CD14-positive monocyte (primary cell): ENCODE data around the gene CDC14A. TPM values are rescaled to one million over a fixed set of nuclear protein-coding genes. Genes with fewer than 3 reads are reported as not detected.

Source experiments
- DNase-seq, 3 donors: peaks; one replicate each; pipeline ENCODE4 v3.0.0-alpha.2; 2011 to 2022
- H2AFZ ChIP-seq: 2 replicates; pipeline ENCODE4 v1.6.0; 2012; ENCODE audit warnings: mild to moderate bottlenecking, low read depth, low read length, inconsistent platforms; ENCODE audit not compliant: insufficient read depth, poor library complexity, severe bottlenecking
- H3K27ac ChIP-seq, 2 donors: 1 replicate in 1 of 2; 2 replicates in 1 of 2; pipeline ENCODE4 v1.5.1; 2012 to 2013; ENCODE audit warnings: low read length in 2 of 2, control low read depth in 1 of 2, inconsistent platforms in 1 of 2, low read depth in 1 of 2, mild to moderate bottlenecking in 1 of 2
- H3K27me3 ChIP-seq, 2 donors: one replicate each; pipeline versions ENCODE4 v1.6.0 to v1.6.1; 2011 to 2013; ENCODE audit warnings: low read length in 2 of 2; ENCODE audit not compliant: control insufficient read depth in 2 of 2, insufficient read depth in 2 of 2
- H3K36me3 ChIP-seq, 2 donors: replicated peaks in 1 of 2; 1 replicate in 1 of 2; 2 replicates in 1 of 2; pipeline versions ENCODE4 v1.5.1 to v1.6.1; 2012 to 2013; ENCODE audit warnings: low read length in 2 of 2, control low read depth in 1 of 2, inconsistent platforms in 1 of 2, mild to moderate bottlenecking in 1 of 2; ENCODE audit not compliant: insufficient read depth in 2 of 2, control insufficient read depth in 1 of 2
- H3K4me1 ChIP-seq, 2 donors: 1 replicate in 1 of 2; 2 replicates in 1 of 2; pipeline versions ENCODE4 v1.5.1 to v1.6.1; 2012 to 2013; ENCODE audit warnings: low read length in 2 of 2, control low read depth in 1 of 2, inconsistent platforms in 1 of 2, mild to moderate bottlenecking in 1 of 2, moderate library complexity in 1 of 2; ENCODE audit not compliant: insufficient read depth in 2 of 2, control insufficient read depth in 1 of 2
- H3K4me2 ChIP-seq: replicated peaks from 2 replicates; pipeline ENCODE3; 2012; ENCODE audit warnings: low read length, moderate library complexity, mild to moderate bottlenecking; ENCODE audit not compliant: poor library complexity, severe bottlenecking; ENCODE audit errors: extremely low read depth
- H3K4me3 ChIP-seq, 3 experiments: fragments of 200-600 bp in 1 of 3; sonication (generic) in 1 of 3; replicated peaks in 1 of 3; 1 replicate in 2 of 3; 2 replicates in 1 of 3; pipeline ENCODE4 v1.5.1; 2011 to 2013; ENCODE audit warnings: low read length in 3 of 3, mild to moderate bottlenecking in 3 of 3, control low read depth in 2 of 3, low read depth in 2 of 3, inconsistent platforms in 1 of 3, moderate library complexity in 1 of 3
- H3K79me2 ChIP-seq: 2 replicates; pipeline ENCODE4 v1.6.0; 2012; ENCODE audit warnings: mild to moderate bottlenecking, control low read depth, inconsistent platforms, low read length, moderate library complexity; ENCODE audit not compliant: insufficient read depth
- H3K9ac ChIP-seq: 2 replicates; pipeline ENCODE4 v1.6.0; 2017; ENCODE audit warnings: low read length, mild to moderate bottlenecking; ENCODE audit not compliant: insufficient read depth, poor library complexity, severe bottlenecking
- H3K9me3 ChIP-seq, 2 donors: replicated peaks in 1 of 2; 1 replicate in 1 of 2; 2 replicates in 1 of 2; pipeline versions ENCODE4 v1.5.1 to v1.6.1; 2012 to 2013; ENCODE audit warnings: low read length in 2 of 2, control low read depth in 1 of 2; ENCODE audit not compliant: control insufficient read depth in 1 of 2, insufficient read depth in 1 of 2
- H4K20me1 ChIP-seq: 2 replicates; pipeline ENCODE4 v1.6.0; 2012; ENCODE audit warnings: mild to moderate bottlenecking, low read length, control low read depth, moderate library complexity; ENCODE audit not compliant: insufficient read depth
- H3K27ac Mint-ChIP-seq, 7 donors: one replicate each; pipeline ENCODE4 v1.8.0; 2020; ENCODE audit warnings: mild to moderate bottlenecking in 7 of 7, mixed read lengths in 7 of 7, moderate library complexity in 6 of 7, inconsistent platforms in 2 of 7
- H3K27me3 Mint-ChIP-seq, 3 donors: one replicate each; pipeline ENCODE4 v1.8.0; 2021 to 2022; ENCODE audit warnings: low read depth in 3 of 3, mild to moderate bottlenecking in 3 of 3, mixed read lengths in 3 of 3, moderate library complexity in 3 of 3, inconsistent platforms in 1 of 3
- H3K36me3 Mint-ChIP-seq, 2 donors: one replicate each; pipeline ENCODE4 v1.8.0; 2020; ENCODE audit warnings: mixed read lengths in 2 of 2, inconsistent platforms in 1 of 2, mild to moderate bottlenecking in 1 of 2
- H3K4me1 Mint-ChIP-seq: one replicate; pipeline ENCODE4 v1.8.0; 2020; ENCODE audit warnings: mild to moderate bottlenecking, mixed read lengths
- H3K4me3 Mint-ChIP-seq, 2 donors: one replicate each; pipeline ENCODE4 v1.8.0; 2020; ENCODE audit warnings: mild to moderate bottlenecking in 2 of 2, mixed read lengths in 2 of 2, moderate library complexity in 1 of 2
- H3K9me3 Mint-ChIP-seq, 7 donors: one replicate each; pipeline ENCODE4 v1.8.0; 2020 to 2022; ENCODE audit warnings: mixed read lengths in 7 of 7, mild to moderate bottlenecking in 6 of 7, moderate library complexity in 6 of 7, inconsistent platforms in 2 of 7
- WGBS: methylation state at CpG from one replicate; pipeline ENCODE4 v1.1.5; 2013; ENCODE audit warnings: missing lambda C conversion rate; ENCODE audit not compliant: insufficient coverage; 5-methylcytosine and 5-hydroxymethylcytosine counted together
- intact Hi-C, 2 donors: fragments of 100-400 bp; cut with micrococcal nuclease; formaldehyde crosslinking; loops; one replicate each; pipeline versions ENCODE4 v1.15.0 to v1.15.1; 2023
- polyA plus RNA-seq, 3 donors: library from polyadenylated mRNA; depleted of rRNA in 1 of 3; unstranded in 2 of 3; stranded (reverse) in 1 of 3; fragments of 300-500 nt in 2 of 3; fragments of >200 nt in 1 of 3; fragmentation: Illumina TruSeq in 2 of 3; gene quantifications; 1 replicate in 2 of 3; 2 replicates in 1 of 3; pipeline ENCODE4 v1.2.3, GENCODE V29; 2012 to 2021
- TF ChIP-seq, protein P1 (sequence below): fragments of 200-600 bp; IDR thresholded peaks from one replicate; pipeline ENCODE4 v1.8.0; 2022; ENCODE audit warnings: antibody characterized with exemption, mild to moderate bottlenecking

The CDC14A gene
- polyA plus RNA-seq, 3 donors = 4.2 to 9.2 (median 6.1) TPM

DNA sequence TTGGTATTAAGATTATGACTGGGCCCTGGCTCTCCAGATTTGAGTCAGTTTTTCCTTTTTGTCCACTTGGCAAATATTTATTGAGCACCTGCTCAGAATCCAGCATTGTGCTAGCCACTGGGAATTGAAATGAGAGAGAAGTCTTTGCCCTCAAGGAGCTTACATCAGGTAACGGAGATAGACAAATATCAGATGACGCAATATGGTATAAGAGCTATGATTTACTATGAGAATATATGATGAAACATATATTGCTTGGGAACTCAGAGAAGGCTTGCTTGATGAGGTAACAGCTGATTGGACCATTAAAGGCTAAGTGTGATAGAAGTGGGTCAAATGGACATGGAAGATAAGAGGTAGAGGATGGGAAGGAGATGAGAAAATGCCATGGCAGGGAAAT, 144.6 kb downstream of the CDC14A start:
- Mint-ChIP-seq H3K4me3 (no peak overlapping the region), H3K27me3 (peaks cover 0 to 2% (median 0%) of the 10 kb centered on the region in 3 donors), H3K27ac (peak overlapping the region in 2 of 7 donors; percentile 7 to 19), H3K9me3 (no peaks in the 10 kb centered on the region), H3K36me3 (peaks cover 64 to 74% of the 10 kb centered on the region in 2 donors), H3K4me1 (peaks cover 12% of the 10 kb centered on the region)
- no peaks in the 10 kb centered on the region for H4K20me1 ChIP-seq
- no peak overlapping the region for H3K4me3 ChIP-seq
- TF ChIP-seq, protein P1, sequence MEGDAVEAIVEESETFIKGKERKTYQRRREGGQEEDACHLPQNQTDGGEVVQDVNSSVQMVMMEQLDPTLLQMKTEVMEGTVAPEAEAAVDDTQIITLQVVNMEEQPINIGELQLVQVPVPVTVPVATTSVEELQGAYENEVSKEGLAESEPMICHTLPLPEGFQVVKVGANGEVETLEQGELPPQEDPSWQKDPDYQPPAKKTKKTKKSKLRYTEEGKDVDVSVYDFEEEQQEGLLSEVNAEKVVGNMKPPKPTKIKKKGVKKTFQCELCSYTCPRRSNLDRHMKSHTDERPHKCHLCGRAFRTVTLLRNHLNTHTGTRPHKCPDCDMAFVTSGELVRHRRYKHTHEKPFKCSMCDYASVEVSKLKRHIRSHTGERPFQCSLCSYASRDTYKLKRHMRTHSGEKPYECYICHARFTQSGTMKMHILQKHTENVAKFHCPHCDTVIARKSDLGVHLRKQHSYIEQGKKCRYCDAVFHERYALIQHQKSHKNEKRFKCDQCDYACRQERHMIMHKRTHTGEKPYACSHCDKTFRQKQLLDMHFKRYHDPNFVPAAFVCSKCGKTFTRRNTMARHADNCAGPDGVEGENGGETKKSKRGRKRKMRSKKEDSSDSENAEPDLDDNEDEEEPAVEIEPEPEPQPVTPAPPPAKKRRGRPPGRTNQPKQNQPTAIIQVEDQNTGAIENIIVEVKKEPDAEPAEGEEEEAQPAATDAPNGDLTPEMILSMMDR = no peak
- intact Hi-C loops = no loop called here
- no peaks in the 10 kb centered on the region for H3K9me3 ChIP-seq
- peak overlapping the region in 1 of 2 donors; percentile 6 for H3K27ac ChIP-seq
- H3K9ac ChIP-seq = no peak overlapping the region
- H3K36me3 ChIP-seq = peaks cover 36 to 75% of the 10 kb centered on the region in 2 donors
- 93% methylated on average over 2 of the region's 2 CpGs for WGBS
- no peaks in the 10 kb centered on the region for H3K27me3 ChIP-seq
- no peak overlapping the region for H2AFZ ChIP-seq
- H3K4me1 ChIP-seq = peaks cover 0 to 10% of the 10 kb centered on the region in 2 donors
- no peak overlapping the region for H3K4me2 ChIP-seq
- no peaks in the 10 kb centered on the region for H3K79me2 ChIP-seq
- DNase-seq = no peak

DNA sequence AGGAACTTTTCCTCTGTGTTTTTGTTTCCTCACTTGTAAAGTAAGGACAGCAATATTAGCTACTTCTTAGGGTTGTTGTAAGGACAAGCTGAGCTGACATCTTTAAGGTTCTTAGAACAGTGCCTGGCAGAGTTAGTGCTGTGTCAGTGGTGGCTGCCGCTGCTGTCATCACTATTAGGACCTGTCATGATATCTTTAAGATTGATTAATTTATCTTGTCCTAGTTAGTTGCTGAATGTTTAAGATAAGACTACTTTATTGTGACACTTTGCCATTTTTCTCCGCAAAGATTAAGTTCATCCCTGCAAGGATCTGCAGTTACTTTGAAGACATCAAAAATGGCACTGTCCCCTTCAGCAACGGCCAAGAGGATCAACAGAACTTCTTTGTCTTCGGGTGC, 145.5 kb downstream of the CDC14A start:
- H3K9me3 ChIP-seq = no peaks in the 10 kb centered on the region
- no peak overlapping the region for H3K4me3 ChIP-seq
- H3K79me2 ChIP-seq = no peaks in the 10 kb centered on the region
- H3K4me1 ChIP-seq = peaks cover 0 to 10% of the 10 kb centered on the region in 2 donors
- Mint-ChIP-seq H3K4me1 (peaks cover 12% of the 10 kb centered on the region), H3K27ac (peak overlapping the region in 3 of 7 donors; percentile 1 to 59 (median 55)), H3K4me3 (no peak overlapping the region), H3K9me3 (no peaks in the 10 kb centered on the region), H3K27me3 (peaks cover 0 to 2% (median 0%) of the 10 kb centered on the region in 3 donors), H3K36me3 (peaks cover 68 to 71% of the 10 kb centered on the region in 2 donors)
- TF ChIP-seq, protein P1 = no peak
- WGBS = 100% methylated on average over 3 of the region's 4 CpGs
- no peak overlapping the region for H2AFZ ChIP-seq
- DNase-seq = no peak
- intact Hi-C loops = no loop called here
- peak overlapping the region in 1 of 2 donors; percentile 6 for H3K27ac ChIP-seq
- no peak overlapping the region for H3K9ac ChIP-seq
- H3K27me3 ChIP-seq = no peaks in the 10 kb centered on the region
- H3K4me2 ChIP-seq = no peak overlapping the region
- peaks cover 36 to 83% of the 10 kb centered on the region in 2 donors for H3K36me3 ChIP-seq
- no peaks in the 10 kb centered on the region for H4K20me1 ChIP-seq
